Upper lobe of left lung (tissue), 6 donors: Measurements from ENCODE around the gene CACNB3. TPM values are rescaled to one million over a fixed set of nuclear protein-coding genes. Genes with fewer than 3 reads are reported as not detected.
A peak's percentile ranks its signal among the peaks of the same experiment; 100 is the strongest.

Source experiments
- ATAC-seq, 2 donors: fragments of 200-7000 bp; cut with Tn5 transposase; one replicate each; pipeline ENCODE4 v1.9.1; 2022; ENCODE audit warnings: mild to moderate bottlenecking in 2 of 2, moderate library complexity in 2 of 2; ENCODE audit not compliant: low FRiP score in 2 of 2
- DNase-seq, 2 donors: peaks; one replicate each; pipeline ENCODE4 v3.0.0-alpha.2; 2019 to 2020
- H3K27ac ChIP-seq, 4 donors: fragments of 200-600 bp; sonication (generic); one replicate each; pipeline ENCODE4 v1.5.1; 2016 to 2019
- H3K27me3 ChIP-seq, 4 donors: fragments of 200-600 bp; sonication (generic); one replicate each; pipeline ENCODE4 v1.5.1; 2017 to 2019
- H3K36me3 ChIP-seq, 4 donors: fragments of 200-600 bp; sonication (generic); one replicate each; pipeline ENCODE4 v1.5.1; 2016 to 2019
- H3K4me1 ChIP-seq, 4 donors: fragments of 200-600 bp; sonication (generic); one replicate each; pipeline ENCODE4 v1.5.1; 2018 to 2019
- H3K4me3 ChIP-seq, 4 donors: fragments of 200-600 bp; sonication (generic); one replicate each; pipeline ENCODE4 v1.5.1; 2017 to 2019; ENCODE audit warnings: mild to moderate bottlenecking in 2 of 4, moderate library complexity in 1 of 4
- H3K9me3 ChIP-seq, 4 donors: fragments of 200-600 bp; sonication (generic); one replicate each; pipeline ENCODE4 v1.5.1; 2018 to 2019
- CTCF ChIP-seq, 6 experiments: fragments of 450-650 bp in 4 of 6; fragments of 200-600 bp in 2 of 6; sonication (generic) in 2 of 6; IDR thresholded peaks; one replicate each; pipeline ENCODE4 v1.5.1; 2016 to 2019; ENCODE audit warnings: antibody characterized with exemption in 6 of 6
- EP300 ChIP-seq, 4 donors: sonication (generic); formaldehyde crosslinking; IDR thresholded peaks; one replicate each; pipeline ENCODE4 v1.5.1; 2017; ENCODE audit warnings: antibody characterized with exemption in 4 of 4, control low read depth in 2 of 4
- POLR2A ChIP-seq, 4 donors: fragments of 450-650 bp; IDR thresholded peaks; one replicate each; pipeline ENCODE4 v1.5.1; 2016 to 2017; ENCODE audit warnings: antibody characterized with exemption in 4 of 4, mild to moderate bottlenecking in 2 of 4
- POLR2AphosphoS5 ChIP-seq, 2 donors: sonication (generic); formaldehyde crosslinking; IDR thresholded peaks; one replicate each; pipeline ENCODE4 v1.5.1; 2017; ENCODE audit warnings: antibody characterized with exemption in 2 of 2
- WGBS, 2 donors: methylation state at CpG; one replicate each; pipeline ENCODE4 v1.1.5; 2017 to 2018; 5-methylcytosine and 5-hydroxymethylcytosine counted together
- total RNA-seq, 6 donors: library from RNA; depleted of rRNA in 4 of 6; stranded (reverse); fragments of >200 nt in 4 of 6; gene quantifications; one replicate each; pipeline versions ENCODE4 v1.1.0 to v1.2.1, GENCODE V29; 2016 to 2021
- donor health status: DM: no; HTN: no; CAD: no; lungs with moderate emphysema.
- donor health status: DM: no; HTN: yes; CAD: no; lungs with severe emphysema.

Gene CACNB3
- total RNA-seq, 6 donors from 2014 or later = 9.1 to 21.2 (median 14.3) TPM

GRCh38 chr12:48777501-48778400 lies 40.5 kb upstream of the CACNB3 start:
- 87 to 94% methylated on average over 13 to 16 of the region's 16 CpGs for WGBS, 2 donors
- peaks cover 0 to 57% (median 40%) of the 10 kb centered on the region in 4 donors for H3K36me3 ChIP-seq
- H3K4me1 ChIP-seq = peaks cover 12 to 25% (median 21%) of the 10 kb centered on the region in 4 donors
- no peak overlapping the region for H3K27ac ChIP-seq
- TF ChIP-seq POLR2AphosphoS5 (IDR thresholded peaks at IDR 0.05) = no peak
- TF ChIP-seq CTCF (IDR thresholded peaks at IDR 0.05) = no peak
- TF ChIP-seq POLR2A (IDR thresholded peaks at IDR 0.05) = no peak
- TF ChIP-seq EP300 (IDR thresholded peaks at IDR 0.05) = no peak
- H3K9me3 ChIP-seq = no peaks in the 10 kb centered on the region
- H3K27me3 ChIP-seq = no peaks in the 10 kb centered on the region
- ATAC-seq (no peak), DNase-seq (no peak)
- H3K4me3 ChIP-seq = no peak overlapping the region

DNA sequence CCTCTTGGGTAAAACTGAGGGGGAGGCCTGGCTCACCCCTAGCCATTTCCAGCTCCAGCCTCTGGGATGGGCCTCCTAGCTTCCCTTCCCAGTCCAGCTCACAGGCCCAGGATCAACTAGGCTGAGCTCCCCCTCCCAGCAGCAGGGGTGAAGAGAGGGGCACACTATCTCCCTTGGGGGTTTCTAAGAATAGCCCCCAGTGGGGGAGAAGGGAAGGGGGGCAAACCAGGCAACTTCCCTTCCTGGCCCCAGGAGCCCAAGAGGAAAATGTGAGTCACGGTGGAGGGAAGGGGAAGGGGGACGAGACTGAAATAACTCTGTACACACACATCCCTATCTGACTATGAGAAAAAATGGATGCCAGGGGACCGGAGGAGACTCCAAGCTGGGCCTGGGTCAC lies 38.4 kb upstream of the CACNB3 start:
- 48 to 53% methylated on average over 3 of the region's 3 CpGs for WGBS, 2 donors
- ATAC-seq (no peak), DNase-seq (no peak)
- no peaks in the 10 kb centered on the region for H3K27me3 ChIP-seq
- H3K4me3 ChIP-seq = no peak overlapping the region
- H3K4me1 ChIP-seq = peaks cover 12 to 25% (median 21%) of the 10 kb centered on the region in 4 donors
- peaks cover 0 to 41% (median 27%) of the 10 kb centered on the region in 4 donors for H3K36me3 ChIP-seq
- no peaks in the 10 kb centered on the region for H3K9me3 ChIP-seq
- TF ChIP-seq POLR2A (IDR thresholded peaks at IDR 0.05) (no peak), CTCF (IDR thresholded peaks at IDR 0.05) (no peak), EP300 (IDR thresholded peaks at IDR 0.05) (no peak), POLR2AphosphoS5 (IDR thresholded peaks at IDR 0.05) (no peak)
- peak overlapping the region in 3 of 4 donors; percentile 14 to 67 (median 55) for H3K27ac ChIP-seq

DNA sequence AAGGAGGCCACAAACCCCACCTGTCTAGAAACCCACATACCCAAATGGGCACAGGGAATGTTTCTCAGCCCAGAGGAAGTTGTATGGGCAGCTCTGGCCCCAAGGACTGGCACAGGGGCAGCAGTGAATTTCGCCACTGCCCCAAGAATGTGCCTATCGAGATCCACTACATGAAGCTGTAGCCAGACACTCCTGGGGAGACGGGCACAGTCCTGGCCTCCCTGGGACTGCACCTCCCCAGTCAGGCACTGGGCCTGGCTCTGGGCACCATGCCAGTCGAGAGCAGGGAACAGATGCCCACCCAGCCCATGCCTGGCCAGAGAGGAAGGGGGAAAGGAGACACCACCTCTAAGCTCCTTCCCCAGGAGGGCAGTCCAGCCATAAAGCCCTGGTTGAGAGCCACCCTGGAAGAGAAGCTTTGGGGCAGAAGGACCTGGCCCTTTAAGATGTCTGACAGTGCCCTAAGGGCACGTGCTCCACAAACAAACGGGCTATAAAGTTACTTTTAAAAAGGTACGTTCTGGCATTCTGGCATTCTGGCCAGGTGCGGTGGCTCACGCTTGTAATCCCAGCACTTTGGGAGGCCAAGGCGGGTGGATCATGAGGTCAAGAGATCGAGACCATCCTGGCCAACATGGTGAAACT lies 37.8 kb upstream of the CACNB3 start:
- TF ChIP-seq POLR2AphosphoS5 (IDR thresholded peaks at IDR 0.05) (no peak), EP300 (IDR thresholded peaks at IDR 0.05) (no peak), POLR2A (IDR thresholded peaks at IDR 0.05) (no peak)
- WGBS, 2 donors = 65 to 78% methylated on average over 10 to 11 of the region's 11 CpGs

DNA sequence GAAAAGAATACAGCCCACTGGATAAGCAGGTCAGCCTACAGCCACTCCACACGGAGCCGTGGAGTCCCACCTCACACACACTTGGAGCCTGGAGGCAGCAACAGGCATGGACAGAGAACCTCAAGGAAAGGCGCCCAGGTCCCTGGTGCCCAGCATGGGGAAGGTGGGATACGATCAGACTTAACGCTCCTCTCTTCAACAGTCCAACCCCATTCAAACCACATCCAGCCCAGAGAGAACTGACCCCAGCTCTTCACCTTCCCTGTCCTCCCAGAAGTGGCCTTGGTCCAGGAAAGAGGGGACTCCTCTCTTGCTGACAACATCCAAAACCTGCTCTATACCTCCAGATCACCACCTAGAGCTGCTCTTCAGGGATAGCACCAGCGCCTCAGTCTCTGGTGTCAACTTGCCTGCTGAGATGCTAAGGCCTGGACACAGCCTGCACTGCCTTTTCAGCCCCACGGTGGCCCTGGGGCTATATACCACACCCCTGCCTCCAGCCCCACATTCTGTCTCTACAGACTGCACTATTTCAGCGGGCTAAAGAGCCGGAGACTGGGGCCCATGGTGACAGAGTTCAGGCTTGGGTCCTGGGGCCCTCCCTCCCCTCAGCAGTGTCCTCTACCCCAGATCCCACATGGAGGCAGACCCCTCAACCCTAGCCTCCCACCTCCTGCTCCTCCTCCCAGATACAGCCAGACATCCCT lies 36.4 kb upstream of the CACNB3 start:
- whole genome bisulfite sequencing, 2 donors = 86 to 91% methylated on average over 4 to 9 of the region's 9 CpGs
- Histone ChIP-seq H3K9me3 (no peaks in the 10 kb centered on the region), H3K4me3 (no peak overlapping the region), H3K4me1 (peaks cover 16 to 27% (median 23%) of the 10 kb centered on the region in 4 donors), H3K36me3 (peaks cover 0 to 24% (median 13%) of the 10 kb centered on the region in 4 donors), H3K27me3 (no peaks in the 10 kb centered on the region), H3K27ac (no peak overlapping the region)
- TF ChIP-seq POLR2A (IDR thresholded peaks at IDR 0.05) (no peak), CTCF (IDR thresholded peaks at IDR 0.05) (no peak), POLR2AphosphoS5 (IDR thresholded peaks at IDR 0.05) (no peak), EP300 (IDR thresholded peaks at IDR 0.05) (no peak)
- ATAC-seq (no peak), DNase-seq (no peak)

More for the DNA sequence above, 37.8 kb upstream of the CACNB3 start:
- ATAC-seq (no peak), DNase-seq (no peak)
- Histone ChIP-seq H3K4me1 (peaks cover 12 to 25% (median 21%) of the 10 kb centered on the region in 4 donors), H3K9me3 (no peaks in the 10 kb centered on the region), H3K36me3 (peaks cover 0 to 34% (median 21%) of the 10 kb centered on the region in 4 donors), H3K27me3 (no peaks in the 10 kb centered on the region), H3K4me3 (no peak overlapping the region), H3K27ac (peak overlapping the region in 2 of 4 donors; percentile 55 to 67)
